SK-N-SH treated with all-trans-retinoic acid at 6 μM for 48 hours (cell line): ENCODE results near the gene EID3.

Source experiments
- ATAC-seq: fragments of 200-7000 bp; cut with Tn5 transposase; 3 replicates; pipeline ENCODE4 v1.9.1; 2020; ENCODE audit warnings: mild to moderate bottlenecking, moderate library complexity
- ARNTL ChIP-seq: fragments of 450-650 bp; formaldehyde crosslinking; IDR thresholded peaks from 2 replicates; pipeline ENCODE4 v1.5.0; 2020; ENCODE audit warnings: low read depth, mild to moderate bottlenecking, moderate library complexity, borderline replicate concordance
- BACH2 ChIP-seq: fragments of 250-450 bp; sonication (Bioruptor Pico); IDR thresholded peaks from 2 replicates; pipeline ENCODE4 v1.9.0; 2021; ENCODE audit warnings: mild to moderate bottlenecking, borderline replicate concordance
- GLIS3 ChIP-seq: fragments of 250-450 bp; sonication (Bioruptor Pico); IDR thresholded peaks from 2 replicates; pipeline ENCODE4 v1.5.0; 2020; ENCODE audit warnings: mild to moderate bottlenecking, moderate library complexity
- ISL1 ChIP-seq: fragments of 250-450 bp; sonication (Bioruptor Pico); IDR thresholded peaks from 2 replicates; pipeline ENCODE4 v2.1.2; 2022; ENCODE audit warnings: mild to moderate bottlenecking, moderate library complexity
- OSR1 ChIP-seq: fragments of 250-450 bp; sonication (Bioruptor Pico); IDR thresholded peaks from 2 replicates; pipeline ENCODE4 v1.8.0; 2022; ENCODE audit warnings: moderate library complexity, mild to moderate bottlenecking, inconsistent platforms
- PPARA ChIP-seq: fragments of 250-450 bp; sonication (Bioruptor Pico); IDR thresholded peaks from 2 replicates; pipeline ENCODE4 v1.5.0; 2020; ENCODE audit warnings: mild to moderate bottlenecking, borderline replicate concordance
- RARB ChIP-seq: fragments of 250-450 bp; sonication (Bioruptor Pico); IDR thresholded peaks from 2 replicates; pipeline ENCODE4 v1.8.0; 2021; ENCODE audit warnings: mild to moderate bottlenecking, moderate library complexity
- SNAI2 ChIP-seq: fragments of 250-450 bp; sonication (Bioruptor Pico); IDR thresholded peaks from 2 replicates; pipeline ENCODE4 v1.5.0; 2020; ENCODE audit warnings: mild to moderate bottlenecking, moderate library complexity
- TOX ChIP-seq: fragments of 250-450 bp; sonication (Bioruptor Pico); IDR thresholded peaks from 2 replicates; pipeline ENCODE4 v1.8.0; 2021; ENCODE audit warnings: mild to moderate bottlenecking, moderate library complexity, borderline replicate concordance
- ZFP30 ChIP-seq: fragments of 450-650 bp; formaldehyde crosslinking; IDR thresholded peaks from 2 replicates; pipeline ENCODE4 v1.5.0; 2022; ENCODE audit warnings: mild to moderate bottlenecking, moderate library complexity
- ZNF565 ChIP-seq: fragments of 450-650 bp; formaldehyde crosslinking; conservative IDR thresholded peaks from 2 replicates; pipeline ENCODE4 v1.5.0; 2020; ENCODE audit warnings: low read depth, mild to moderate bottlenecking, moderate library complexity
- ZNF70 ChIP-seq: fragments of 450-650 bp; formaldehyde crosslinking; IDR thresholded peaks from 2 replicates; pipeline ENCODE4 v1.5.0; 2020; ENCODE audit warnings: mild to moderate bottlenecking, moderate library complexity
- ZNF8 ChIP-seq: fragments of 450-650 bp; formaldehyde crosslinking; IDR thresholded peaks from 2 replicates; pipeline ENCODE4 v1.5.0; 2020; ENCODE audit warnings: mild to moderate bottlenecking, moderate library complexity
- TF ChIP-seq, protein P1 (sequence below): fragments of 250-450 bp; sonication (Bioruptor Pico); IDR thresholded peaks from 2 replicates; pipeline ENCODE4 v1.5.0; 2020; ENCODE audit warnings: mild to moderate bottlenecking, moderate library complexity
- TF ChIP-seq, protein P2 (sequence below): fragments of 250-450 bp; sonication (Bioruptor Pico); IDR thresholded peaks from 2 replicates; pipeline ENCODE4 v1.5.1; 2020; ENCODE audit warnings: low read depth, mild to moderate bottlenecking, moderate library complexity
- TF ChIP-seq, protein P3 (sequence below): fragments of 250-450 bp; sonication (Bioruptor Pico); IDR thresholded peaks from 2 replicates; pipeline ENCODE4 v1.5.1; 2021; ENCODE audit warnings: mild to moderate bottlenecking, moderate library complexity
- TF ChIP-seq, protein P4 (sequence below): fragments of 250-450 bp; sonication (Bioruptor Pico); IDR thresholded peaks from 2 replicates; pipeline ENCODE4 v1.8.0; 2021; ENCODE audit warnings: low read depth, mild to moderate bottlenecking, moderate library complexity, borderline replicate concordance
- TF ChIP-seq, protein P5 (sequence below): fragments of 250-450 bp; sonication (Bioruptor Pico); IDR thresholded peaks from 2 replicates; pipeline ENCODE4 v1.8.0; 2020; ENCODE audit warnings: mild to moderate bottlenecking, moderate library complexity, borderline replicate concordance

EID3 gene

DNA sequence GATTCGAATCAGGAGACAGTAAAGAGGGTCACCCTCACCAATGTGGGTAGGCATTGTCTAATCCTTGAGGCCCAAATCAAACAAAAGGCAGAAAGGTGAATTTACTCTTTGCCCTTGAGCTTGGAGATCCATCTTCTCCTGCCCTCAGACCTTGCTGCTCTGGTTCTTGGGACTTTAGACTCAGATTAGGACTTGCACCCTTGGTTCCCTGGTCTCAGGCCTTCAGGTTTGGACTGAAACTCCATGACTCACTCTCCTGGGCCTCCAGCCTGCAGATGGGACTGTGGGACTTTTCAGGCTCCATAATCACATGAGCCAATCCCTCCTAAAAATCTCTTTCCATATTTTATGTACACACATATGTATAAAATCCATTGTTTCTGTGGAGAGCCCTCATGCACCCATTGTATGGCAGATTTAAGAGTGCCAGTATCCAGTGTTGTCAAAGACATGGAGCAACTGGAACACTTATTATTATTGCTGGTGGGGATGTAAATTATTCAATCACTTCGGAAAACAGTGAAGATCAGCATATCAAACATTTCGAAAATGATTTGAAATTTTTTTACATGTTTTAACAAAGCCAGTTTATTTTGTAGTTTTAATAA, 48.7 kb downstream of the EID3 start (continued):
- TF ChIP-seq, protein P1, sequence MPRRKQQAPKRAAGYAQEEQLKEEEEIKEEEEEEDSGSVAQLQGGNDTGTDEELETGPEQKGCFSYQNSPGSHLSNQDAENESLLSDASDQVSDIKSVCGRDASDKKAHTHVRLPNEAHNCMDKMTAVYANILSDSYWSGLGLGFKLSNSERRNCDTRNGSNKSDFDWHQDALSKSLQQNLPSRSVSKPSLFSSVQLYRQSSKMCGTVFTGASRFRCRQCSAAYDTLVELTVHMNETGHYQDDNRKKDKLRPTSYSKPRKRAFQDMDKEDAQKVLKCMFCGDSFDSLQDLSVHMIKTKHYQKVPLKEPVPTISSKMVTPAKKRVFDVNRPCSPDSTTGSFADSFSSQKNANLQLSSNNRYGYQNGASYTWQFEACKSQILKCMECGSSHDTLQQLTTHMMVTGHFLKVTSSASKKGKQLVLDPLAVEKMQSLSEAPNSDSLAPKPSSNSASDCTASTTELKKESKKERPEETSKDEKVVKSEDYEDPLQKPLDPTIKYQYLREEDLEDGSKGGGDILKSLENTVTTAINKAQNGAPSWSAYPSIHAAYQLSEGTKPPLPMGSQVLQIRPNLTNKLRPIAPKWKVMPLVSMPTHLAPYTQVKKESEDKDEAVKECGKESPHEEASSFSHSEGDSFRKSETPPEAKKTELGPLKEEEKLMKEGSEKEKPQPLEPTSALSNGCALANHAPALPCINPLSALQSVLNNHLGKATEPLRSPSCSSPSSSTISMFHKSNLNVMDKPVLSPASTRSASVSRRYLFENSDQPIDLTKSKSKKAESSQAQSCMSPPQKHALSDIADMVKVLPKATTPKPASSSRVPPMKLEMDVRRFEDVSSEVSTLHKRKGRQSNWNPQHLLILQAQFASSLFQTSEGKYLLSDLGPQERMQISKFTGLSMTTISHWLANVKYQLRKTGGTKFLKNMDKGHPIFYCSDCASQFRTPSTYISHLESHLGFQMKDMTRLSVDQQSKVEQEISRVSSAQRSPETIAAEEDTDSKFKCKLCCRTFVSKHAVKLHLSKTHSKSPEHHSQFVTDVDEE (CRISPR knock-in tag) = no peak
- TF ChIP-seq ZNF70 (CRISPR knock-in tag) (no peak), OSR1 (CRISPR knock-in tag) (no peak)

DNA sequence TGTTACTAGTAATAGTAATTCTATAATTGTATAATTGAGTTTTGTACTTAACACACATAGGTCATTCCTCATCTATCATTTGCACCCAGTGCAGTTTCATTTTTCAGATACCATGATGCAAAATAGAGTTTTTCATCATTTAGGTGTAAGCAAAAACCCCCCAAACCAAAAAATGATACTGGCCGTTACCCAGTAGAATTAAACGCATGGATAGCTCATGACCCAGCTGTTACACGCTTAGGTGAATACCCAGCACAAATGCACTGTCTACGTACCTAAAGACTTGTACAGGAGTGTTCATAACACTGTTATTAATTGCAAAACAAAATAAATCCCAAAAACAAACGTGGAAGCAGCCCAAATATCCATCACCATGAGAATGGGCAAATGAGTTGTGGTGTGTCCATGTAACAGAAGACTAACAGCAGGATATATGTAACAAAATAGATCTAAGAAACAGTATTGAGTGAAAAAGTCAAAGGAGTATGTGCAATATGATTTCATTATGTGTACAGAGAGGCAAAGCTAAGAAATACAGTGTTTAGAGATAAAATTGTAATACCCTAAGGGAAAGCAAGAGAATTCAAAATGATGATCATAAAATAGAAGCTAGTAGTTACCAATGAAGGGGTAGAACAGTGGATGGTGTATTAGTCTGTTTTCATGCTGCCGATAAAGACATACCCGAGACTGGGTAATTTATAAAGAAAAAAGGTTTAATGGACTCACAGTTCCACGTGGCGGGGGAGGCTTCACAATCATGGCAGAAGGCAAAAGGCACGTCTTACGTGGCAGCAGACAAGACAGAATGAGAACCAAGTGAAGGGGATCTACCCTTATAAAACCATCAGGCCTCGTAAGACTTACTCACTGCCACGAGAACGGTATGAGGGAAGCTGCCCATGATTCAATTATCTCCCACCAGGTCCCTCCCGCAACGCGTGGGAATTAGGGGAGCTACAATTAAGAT, 49.8 kb downstream of the EID3 start:
- ATAC-seq = no peak
- TF ChIP-seq PPARA = no peak
- no peak for TF ChIP-seq BACH2 (CRISPR knock-in tag)
- TF ChIP-seq GLIS3 = no peak
- no peak for TF ChIP-seq ARNTL (CRISPR knock-in tag)
- TF ChIP-seq RARB = no peak
- TF ChIP-seq, protein P2, sequence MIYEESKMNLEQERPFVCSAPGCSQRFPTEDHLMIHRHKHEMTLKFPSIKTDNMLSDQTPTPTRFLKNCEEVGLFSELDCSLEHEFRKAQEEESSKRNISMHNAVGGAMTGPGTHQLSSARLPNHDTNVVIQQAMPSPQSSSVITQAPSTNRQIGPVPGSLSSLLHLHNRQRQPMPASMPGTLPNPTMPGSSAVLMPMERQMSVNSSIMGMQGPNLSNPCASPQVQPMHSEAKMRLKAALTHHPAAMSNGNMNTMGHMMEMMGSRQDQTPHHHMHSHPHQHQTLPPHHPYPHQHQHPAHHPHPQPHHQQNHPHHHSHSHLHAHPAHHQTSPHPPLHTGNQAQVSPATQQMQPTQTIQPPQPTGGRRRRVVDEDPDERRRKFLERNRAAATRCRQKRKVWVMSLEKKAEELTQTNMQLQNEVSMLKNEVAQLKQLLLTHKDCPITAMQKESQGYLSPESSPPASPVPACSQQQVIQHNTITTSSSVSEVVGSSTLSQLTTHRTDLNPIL = no peak

DNA sequence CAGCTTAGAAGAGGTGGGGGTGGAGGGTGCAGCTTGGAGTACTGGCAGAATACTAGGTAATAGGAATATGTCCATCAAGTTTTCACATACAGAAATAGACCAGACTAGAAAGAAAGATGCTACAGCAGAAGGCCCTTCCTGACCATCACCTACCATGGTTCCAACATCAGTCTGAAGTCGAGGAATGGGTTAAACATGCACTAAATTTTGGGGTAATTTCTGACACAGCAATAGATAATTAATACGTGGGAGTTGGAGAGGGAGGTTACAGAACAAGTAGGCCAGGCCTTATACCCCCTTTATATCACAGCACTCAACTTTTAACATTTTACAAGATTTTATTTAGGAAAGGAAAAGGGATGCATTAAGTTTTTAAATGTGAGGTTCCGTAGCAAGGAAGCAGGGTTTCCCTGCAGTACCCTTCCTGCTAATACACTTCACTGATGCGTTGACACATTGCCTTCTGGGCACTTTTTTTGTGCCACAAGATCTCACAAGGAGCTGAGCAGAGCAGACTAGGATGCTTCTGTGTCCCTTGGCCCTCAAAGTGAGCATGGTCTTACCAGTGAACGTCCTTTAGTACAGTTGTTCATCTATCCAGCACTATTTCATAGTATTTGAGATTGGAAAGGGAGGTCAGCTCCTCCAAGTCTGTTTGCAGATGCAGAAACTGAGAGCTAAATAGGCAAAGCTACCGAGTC, 50.8 kb downstream of the EID3 start:
- ATAC-seq = no peak
- TF ChIP-seq PPARA (no peak), BACH2 (CRISPR knock-in tag) (no peak), SNAI2 (CRISPR knock-in tag) (no peak), ZNF70 (CRISPR knock-in tag) (no peak), ZNF565 (no peak), RARB (no peak), ZNF8 (CRISPR knock-in tag) (no peak), ISL1 (CRISPR knock-in tag) (no peak), TOX (no peak), ARNTL (CRISPR knock-in tag) (no peak), ZFP30 (CRISPR knock-in tag) (no peak)
- TF ChIP-seq, protein P1 (CRISPR knock-in tag) = no peak
- TF ChIP-seq, protein P3, sequence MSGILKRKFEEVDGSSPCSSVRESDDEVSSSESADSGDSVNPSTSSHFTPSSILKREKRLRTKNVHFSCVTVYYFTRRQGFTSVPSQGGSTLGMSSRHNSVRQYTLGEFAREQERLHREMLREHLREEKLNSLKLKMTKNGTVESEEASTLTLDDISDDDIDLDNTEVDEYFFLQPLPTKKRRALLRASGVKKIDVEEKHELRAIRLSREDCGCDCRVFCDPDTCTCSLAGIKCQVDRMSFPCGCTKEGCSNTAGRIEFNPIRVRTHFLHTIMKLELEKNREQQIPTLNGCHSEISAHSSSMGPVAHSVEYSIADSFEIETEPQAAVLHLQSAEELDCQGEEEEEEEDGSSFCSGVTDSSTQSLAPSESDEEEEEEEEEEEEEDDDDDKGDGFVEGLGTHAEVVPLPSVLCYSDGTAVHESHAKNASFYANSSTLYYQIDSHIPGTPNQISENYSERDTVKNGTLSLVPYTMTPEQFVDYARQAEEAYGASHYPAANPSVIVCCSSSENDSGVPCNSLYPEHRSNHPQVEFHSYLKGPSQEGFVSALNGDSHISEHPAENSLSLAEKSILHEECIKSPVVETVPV = no peak
- TF ChIP-seq, protein P4, sequence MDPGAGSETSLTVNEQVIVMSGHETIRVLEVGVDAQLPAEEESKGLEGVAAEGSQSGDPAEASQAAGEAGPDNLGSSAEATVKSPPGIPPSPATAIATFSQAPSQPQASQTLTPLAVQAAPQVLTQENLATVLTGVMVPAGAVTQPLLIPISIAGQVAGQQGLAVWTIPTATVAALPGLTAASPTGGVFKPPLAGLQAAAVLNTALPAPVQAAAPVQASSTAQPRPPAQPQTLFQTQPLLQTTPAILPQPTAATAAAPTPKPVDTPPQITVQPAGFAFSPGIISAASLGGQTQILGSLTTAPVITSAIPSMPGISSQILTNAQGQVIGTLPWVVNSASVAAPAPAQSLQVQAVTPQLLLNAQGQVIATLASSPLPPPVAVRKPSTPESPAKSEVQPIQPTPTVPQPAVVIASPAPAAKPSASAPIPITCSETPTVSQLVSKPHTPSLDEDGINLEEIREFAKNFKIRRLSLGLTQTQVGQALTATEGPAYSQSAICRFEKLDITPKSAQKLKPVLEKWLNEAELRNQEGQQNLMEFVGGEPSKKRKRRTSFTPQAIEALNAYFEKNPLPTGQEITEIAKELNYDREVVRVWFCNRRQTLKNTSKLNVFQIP = no peak
- TF ChIP-seq, protein P5, sequence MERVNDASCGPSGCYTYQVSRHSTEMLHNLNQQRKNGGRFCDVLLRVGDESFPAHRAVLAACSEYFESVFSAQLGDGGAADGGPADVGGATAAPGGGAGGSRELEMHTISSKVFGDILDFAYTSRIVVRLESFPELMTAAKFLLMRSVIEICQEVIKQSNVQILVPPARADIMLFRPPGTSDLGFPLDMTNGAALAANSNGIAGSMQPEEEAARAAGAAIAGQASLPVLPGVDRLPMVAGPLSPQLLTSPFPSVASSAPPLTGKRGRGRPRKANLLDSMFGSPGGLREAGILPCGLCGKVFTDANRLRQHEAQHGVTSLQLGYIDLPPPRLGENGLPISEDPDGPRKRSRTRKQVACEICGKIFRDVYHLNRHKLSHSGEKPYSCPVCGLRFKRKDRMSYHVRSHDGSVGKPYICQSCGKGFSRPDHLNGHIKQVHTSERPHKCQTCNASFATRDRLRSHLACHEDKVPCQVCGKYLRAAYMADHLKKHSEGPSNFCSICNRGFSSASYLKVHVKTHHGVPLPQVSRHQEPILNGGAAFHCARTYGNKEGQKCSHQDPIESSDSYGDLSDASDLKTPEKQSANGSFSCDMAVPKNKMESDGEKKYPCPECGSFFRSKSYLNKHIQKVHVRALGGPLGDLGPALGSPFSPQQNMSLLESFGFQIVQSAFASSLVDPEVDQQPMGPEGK (CRISPR knock-in tag) = no peak
